Kidney epithelial cell (primary cell): ENCODE data around the gene SMG7. TPM values are rescaled to one million over a fixed set of nuclear protein-coding genes. Genes with fewer than 3 reads are reported as not detected.

ENCODE experiments used
- DNase-seq: peaks from one replicate; pipeline ENCODE4 v3.0.0-alpha.2; 2010; ENCODE audit warnings: low read depth
- H3K27me3 ChIP-seq: 2 replicates; pipeline ENCODE4 v1.6.0; 2011; ENCODE audit warnings: low read length; ENCODE audit not compliant: control insufficient read depth, insufficient read depth
- H3K36me3 ChIP-seq: 2 replicates; pipeline ENCODE4 v1.5.1; 2011; ENCODE audit warnings: low read length; ENCODE audit not compliant: control insufficient read depth, insufficient read depth
- H3K4me3 ChIP-seq: 2 replicates; pipeline ENCODE4 v1.5.1; 2011; ENCODE audit warnings: low read depth, mild to moderate bottlenecking, control low read depth, low read length
- total RNA-seq: library from RNA; depleted of rRNA; stranded (reverse); fragments of >200 nt; gene quantifications from 2 replicates; pipeline ENCODE4 v1.2.3, GENCODE V29; 2015
- TF ChIP-seq, protein P1 (sequence below): IDR thresholded peaks from 2 replicates; pipeline ENCODE4 v1.5.1; 2011; ENCODE audit warnings: mild to moderate bottlenecking, moderate library complexity, low read length, control low read depth, inconsistent platforms; ENCODE audit not compliant: insufficient read depth, poor library complexity, severe bottlenecking

SMG7 gene
- total RNA-seq, 1 donor from 2014 or later, result 62.2 TPM

DNA sequence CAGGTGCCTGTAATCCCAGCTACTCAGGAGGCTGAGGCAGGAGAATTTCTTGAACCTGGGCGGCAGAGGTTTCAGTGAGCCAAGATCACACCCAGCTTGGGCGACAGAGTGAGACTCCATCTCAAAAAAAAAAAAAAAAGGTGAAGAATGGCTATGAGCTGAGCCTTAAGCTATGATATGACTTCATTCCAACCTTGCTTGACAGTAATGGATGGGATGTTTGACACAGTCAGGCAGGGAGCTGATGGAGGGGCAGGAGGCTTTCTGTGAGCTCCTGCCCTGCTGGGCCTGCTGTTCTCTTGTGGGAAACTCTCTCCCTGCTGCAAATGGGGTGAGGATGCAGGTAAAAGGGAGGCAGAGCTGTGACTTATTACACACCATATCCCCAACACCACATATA is 90.4 kb downstream of the SMG7 start:
- Histone ChIP-seq H3K27me3 (no peaks in the 10 kb centered on the region), H3K4me3 (no peak overlapping the region), H3K36me3 (no peaks in the 10 kb centered on the region)
- TF ChIP-seq, protein P1, sequence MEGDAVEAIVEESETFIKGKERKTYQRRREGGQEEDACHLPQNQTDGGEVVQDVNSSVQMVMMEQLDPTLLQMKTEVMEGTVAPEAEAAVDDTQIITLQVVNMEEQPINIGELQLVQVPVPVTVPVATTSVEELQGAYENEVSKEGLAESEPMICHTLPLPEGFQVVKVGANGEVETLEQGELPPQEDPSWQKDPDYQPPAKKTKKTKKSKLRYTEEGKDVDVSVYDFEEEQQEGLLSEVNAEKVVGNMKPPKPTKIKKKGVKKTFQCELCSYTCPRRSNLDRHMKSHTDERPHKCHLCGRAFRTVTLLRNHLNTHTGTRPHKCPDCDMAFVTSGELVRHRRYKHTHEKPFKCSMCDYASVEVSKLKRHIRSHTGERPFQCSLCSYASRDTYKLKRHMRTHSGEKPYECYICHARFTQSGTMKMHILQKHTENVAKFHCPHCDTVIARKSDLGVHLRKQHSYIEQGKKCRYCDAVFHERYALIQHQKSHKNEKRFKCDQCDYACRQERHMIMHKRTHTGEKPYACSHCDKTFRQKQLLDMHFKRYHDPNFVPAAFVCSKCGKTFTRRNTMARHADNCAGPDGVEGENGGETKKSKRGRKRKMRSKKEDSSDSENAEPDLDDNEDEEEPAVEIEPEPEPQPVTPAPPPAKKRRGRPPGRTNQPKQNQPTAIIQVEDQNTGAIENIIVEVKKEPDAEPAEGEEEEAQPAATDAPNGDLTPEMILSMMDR, result no peak
- no peak for DNase-seq

DNA sequence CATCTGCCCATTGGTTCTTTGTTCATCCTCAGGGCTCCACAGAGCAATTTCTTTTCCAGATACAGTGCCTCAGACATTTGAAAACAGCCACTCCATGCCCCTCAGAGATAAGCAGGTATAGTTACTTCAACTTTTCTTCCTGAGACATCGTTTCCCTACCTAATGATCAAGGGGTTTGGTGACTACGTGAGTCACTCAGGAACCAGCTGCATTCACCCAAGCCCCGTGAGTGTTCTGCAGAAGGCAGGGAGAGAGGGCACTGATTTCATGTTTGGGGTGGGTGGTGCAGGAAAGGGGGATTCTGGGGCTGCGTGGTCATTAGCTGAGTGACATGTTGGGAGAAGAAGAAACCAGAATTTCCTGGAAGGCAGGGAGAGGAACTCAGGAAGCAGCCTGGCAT is 93.0 kb downstream of the SMG7 start:
- Histone ChIP-seq H3K4me3 (no peak overlapping the region), H3K27me3 (no peaks in the 10 kb centered on the region), H3K36me3 (no peaks in the 10 kb centered on the region)
- no peak for DNase-seq
- TF ChIP-seq, protein P1, result no peak

DNA sequence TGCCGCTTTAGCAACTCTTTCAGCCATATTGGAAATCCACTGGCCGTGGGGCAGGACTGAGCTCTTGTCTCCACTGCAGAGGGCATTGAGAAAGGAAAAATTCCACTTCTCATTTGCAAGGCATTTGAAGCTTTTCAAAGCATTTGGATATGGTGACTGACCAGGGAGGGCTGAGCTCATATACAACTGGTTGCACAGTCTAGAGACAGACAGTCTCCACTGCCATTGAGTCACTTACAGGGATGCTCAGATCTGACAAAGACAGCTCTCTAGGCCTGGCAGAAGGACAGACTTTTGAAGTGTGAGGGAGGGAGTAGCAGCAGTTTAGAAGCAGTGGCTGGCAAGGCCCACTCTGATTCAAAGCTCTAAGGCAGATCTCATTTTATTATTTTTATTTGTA is 93.7 kb downstream of the SMG7 start:
- H3K4me3 ChIP-seq, result no peak overlapping the region
- no peaks in the 10 kb centered on the region for H3K27me3 ChIP-seq
- TF ChIP-seq, protein P1, result no peak
- DNase-seq, result no peak
- no peaks in the 10 kb centered on the region for H3K36me3 ChIP-seq

DNA sequence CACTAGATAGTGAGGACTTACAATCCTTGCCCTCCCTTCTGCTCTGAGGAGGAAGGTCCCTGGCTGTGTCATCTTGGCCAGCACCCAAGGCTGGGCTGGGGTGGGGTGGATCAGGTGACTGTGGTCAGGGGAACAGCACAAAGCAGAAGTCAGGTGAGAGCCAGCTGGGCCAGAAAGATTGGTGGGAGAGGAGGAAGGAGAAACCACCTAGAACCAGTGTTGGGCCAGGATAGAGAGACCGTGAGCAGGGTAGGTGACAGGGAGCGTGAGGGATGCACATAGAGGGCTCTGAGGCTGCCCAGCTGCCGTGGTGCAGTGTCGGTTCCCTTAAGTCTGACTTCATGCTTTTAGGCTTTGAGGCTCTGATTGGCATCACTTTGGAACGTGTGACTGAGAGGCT is 95.3 kb downstream of the SMG7 start:
- H3K27me3 ChIP-seq, result no peaks in the 10 kb centered on the region
- DNase-seq, result peak; percentile 31
- TF ChIP-seq, protein P1, result no peak

DNA sequence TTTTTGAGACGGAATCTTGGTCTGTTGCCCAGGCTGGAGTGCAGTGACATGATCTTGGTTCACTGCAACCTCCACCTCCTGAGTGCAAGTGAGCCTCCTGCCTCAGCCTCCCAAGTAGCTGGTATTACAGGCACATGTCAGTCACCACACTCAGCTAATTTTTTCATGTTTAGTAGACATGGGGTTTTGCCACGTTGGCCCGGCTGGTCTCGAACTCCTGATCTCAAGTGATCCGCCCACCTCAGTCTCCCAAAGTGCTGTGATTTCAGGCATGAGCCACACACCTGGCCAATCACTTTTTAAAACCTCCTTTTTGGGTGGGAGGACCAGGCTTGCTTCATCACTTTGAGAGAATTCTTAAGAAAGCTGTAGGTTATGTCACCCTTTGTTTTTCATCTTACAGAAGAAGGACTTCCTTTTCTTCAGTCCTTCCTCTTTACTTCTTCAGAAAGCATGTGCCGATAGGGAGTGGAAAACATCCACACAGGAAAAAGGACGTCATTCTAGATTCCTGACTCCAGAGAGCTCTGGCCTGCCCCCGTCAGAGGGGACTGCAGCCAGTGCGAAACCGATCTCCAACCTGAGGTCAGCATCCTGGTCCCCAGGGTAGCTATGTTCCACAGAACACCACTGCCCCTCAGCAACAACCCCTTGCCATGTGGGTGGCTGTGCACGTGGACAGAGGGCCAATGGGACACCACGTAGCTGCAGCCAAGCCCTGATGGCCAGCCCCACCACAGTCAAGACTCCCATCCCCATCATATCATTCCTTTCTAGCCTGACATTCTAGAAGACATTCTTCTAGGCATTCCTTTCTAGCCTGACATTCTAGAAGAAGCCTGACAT is 96.1 kb downstream of the SMG7 start:
- DNase-seq, result peak; percentile 16
- Histone ChIP-seq H3K27me3 (no peaks in the 10 kb centered on the region), H3K36me3 (no peaks in the 10 kb centered on the region), H3K4me3 (no peak overlapping the region)
- TF ChIP-seq, protein P1, result no peak

More for the DNA sequence above, 95.3 kb downstream of the SMG7 start:
- Histone ChIP-seq H3K36me3 (no peaks in the 10 kb centered on the region), H3K4me3 (no peak overlapping the region)

DNA sequence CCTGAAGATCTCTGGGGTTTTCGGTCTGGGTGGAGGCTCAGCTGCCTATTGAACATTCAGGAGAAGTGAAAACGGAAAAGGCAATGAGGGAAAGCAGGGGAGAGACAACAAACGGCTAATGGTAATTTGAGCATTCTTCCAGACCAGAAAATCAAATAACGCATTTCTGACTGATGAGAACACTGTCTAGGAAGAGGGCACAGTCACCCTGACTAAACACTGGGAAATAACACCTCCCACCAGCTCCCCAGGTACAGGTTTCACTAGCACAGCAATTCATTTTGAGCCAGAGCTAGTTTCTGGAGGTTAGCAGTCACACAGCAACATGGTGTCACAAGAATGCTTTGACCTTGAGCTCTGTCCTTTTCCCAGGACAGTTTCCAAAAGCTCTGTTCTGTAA is 96.8 kb downstream of the SMG7 start:
- Histone ChIP-seq H3K4me3 (no peak overlapping the region), H3K36me3 (no peaks in the 10 kb centered on the region), H3K27me3 (no peaks in the 10 kb centered on the region)
- TF ChIP-seq, protein P1, result no peak
- peak; percentile 60 for DNase-seq
